GM21717 (cell line): ENCODE measurements around the gene STAT4.

Experiments used
- ATAC-seq: cut with Tn5 transposase; IDR thresholded peaks from one replicate; pipeline ENCODE4 v1.9.1; 2021; ENCODE audit warnings: mild to moderate bottlenecking, moderate library complexity; ENCODE audit not compliant: unreplicated experiment

Gene STAT4

GRCh38 chr2:191018048-191018447 is 132.7 kb downstream of the STAT4 start:
- no peak for ATAC-seq

- no peak for ATAC-seq
Measured at GRCh38 chr2:191015831-191016230, 135.0 kb downstream of the STAT4 start.

GRCh38 chr2:191015239-191015638 is 135.6 kb downstream of the STAT4 start:
- ATAC-seq = no peak

DNA sequence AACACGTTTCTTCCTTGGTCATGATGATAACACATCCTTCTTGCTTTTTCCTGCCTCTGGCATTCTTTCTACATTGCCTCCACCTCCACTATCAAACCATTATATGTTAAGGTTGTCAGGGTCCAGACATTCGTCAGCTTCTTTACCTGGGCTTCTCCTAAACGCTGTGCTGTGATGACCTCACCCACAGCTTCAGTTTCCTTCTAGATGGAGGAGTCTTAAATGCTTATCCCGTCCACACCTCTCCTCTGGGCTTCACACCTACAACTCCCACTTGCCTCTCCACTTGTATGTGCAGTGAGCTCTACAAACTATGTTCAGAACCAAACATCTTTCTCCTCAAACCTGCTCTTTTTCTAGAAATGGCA is 136.2 kb downstream of the STAT4 start:
- no peak for ATAC-seq

GRCh38 chr2:191013932-191014652 is 136.7 kb downstream of the STAT4 start, which contains the start of gene STAT1:
STAT1 (minus strand) TSS chr2:191014171; CDS start chr2:191010003, 4,168 bp downstream.
- peak; percentile 87 for ATAC-seq

DNA sequence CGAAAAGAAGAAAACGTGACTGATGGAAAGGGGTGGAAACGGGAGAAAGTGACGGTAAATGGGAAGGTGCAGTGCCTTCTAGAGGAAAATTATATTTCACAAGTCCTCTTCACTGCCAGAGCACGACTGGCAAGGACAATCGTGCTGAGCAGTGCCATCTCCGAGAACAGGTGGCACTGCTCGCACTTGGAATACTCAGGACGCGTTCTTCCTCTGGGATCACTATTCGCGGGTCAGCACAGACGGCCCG is 137.2 kb downstream of the STAT4 start:
- no peak for ATAC-seq

DNA sequence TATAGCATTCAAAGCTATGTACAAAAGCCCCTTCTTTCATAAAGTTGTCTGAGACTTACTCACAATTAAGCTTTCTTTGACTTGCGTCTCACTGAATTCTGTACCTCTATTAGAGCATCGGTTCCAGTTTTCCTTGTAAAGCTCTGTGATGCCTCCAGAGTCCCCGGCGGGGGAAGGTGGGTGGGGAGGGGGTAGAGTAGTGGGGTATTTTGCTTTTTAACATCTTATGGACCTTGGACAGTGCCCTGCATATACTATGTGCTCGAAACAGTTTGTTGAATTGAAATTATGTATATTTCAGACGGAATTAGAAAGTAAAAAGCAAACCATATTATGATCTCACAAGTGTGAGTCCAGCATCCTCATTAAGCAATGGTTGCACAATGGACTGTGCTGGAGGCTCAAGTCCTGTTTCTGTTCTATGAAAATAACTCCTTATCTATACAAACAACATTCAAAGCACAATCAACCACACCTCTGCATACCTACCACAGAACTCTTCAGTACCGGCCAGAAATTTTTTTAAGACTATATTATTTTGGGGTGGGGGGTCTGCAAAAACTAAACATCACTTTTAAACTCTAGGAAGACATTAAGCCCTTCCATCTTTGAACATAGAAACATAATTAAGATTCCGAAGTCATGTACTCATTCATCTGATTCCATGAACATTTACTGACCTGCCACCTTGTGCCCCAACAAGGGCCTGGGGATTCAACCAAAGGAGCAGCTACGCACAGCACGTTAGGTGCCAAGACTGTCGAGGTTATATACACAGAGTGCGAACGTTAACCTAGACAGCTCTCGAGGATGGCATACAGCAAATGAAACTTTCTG is 137.7 kb downstream of the STAT4 start:
- no peak for ATAC-seq

- ATAC-seq = no peak
Measured at GRCh38 chr2:191012346-191012745, 138.4 kb downstream of the STAT4 start.

DNA sequence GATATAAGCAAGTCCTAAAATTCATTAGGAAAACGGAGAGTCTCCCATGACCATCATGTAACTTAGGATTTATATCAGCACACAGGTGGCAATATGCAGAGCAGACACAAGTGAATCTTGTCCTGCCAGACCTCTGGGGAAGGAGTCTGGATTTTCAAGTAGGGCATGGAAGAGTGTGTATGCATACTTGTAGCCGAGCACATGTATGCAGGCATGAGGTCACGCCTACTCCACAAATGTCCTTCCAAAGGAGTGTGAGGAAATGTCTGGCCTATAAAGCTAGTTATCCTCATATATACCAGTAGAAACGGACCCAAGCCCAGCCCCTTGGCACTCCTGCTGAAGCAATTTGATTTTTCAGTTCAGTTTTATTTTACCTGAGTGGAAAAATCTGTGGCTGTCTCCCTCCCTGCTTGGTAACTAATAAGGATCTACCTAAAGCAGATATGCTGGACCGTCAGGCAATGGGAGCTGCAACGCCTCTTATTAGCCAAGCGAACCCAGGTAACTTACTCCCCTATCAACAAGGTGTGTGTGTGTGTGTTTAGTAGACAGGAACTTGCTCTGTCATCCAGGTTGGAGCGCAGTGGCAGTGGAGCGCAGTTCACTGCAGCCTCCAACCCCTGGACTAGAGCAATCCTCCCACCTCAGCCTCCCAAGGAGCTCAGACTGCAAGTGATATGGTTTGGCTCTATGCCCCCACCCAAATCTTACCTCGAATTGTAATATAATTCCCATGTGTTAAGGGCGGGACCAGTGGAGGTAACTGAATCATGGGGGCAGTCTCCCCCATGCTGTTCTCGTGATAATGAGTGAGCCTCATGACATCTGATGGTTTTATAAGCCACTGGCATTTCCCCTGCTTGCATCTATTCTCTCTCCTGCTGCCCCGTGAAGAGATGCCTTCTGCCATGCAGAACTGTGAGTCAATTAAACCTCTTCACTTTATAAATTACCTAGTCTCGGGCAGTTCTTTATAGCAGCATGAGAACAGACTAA is 139.6 kb downstream of the STAT4 start:
- ATAC-seq = no peak

- no peak for ATAC-seq
Measured at GRCh38 chr2:191009541-191010374, 141.0 kb downstream of the STAT4 start.

GRCh38 chr2:191008286-191008685 is 142.5 kb downstream of the STAT4 start:
- ATAC-seq = no peak

GRCh38 chr2:191006997-191007783 is 143.6 kb downstream of the STAT4 start:
- ATAC-seq = no peak

DNA sequence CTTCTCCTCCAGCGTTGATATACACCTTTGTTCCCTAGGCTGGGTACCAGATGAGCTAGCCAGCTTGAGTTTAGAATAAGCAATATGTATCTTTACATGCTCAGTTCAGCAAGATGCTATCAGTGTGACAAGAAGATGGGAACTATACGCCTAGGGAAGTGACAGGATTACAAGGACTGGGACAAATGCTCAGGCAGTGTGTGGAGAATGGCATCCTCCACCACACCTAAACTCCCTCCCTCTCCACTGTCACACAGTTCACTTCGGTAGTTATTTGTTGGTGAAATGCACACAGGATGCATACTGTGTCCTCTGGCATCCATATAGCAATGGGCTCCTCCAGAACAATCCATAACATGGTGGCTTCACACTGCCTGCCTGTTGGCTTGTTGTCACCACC is 144.5 kb downstream of the STAT4 start:
- no peak for ATAC-seq

- no peak for ATAC-seq
Measured at GRCh38 chr2:191003405-191004309, 147.1 kb downstream of the STAT4 start.

- no peak for ATAC-seq
Measured at GRCh38 chr2:191001624-191002023, 149.2 kb downstream of the STAT4 start.

DNA sequence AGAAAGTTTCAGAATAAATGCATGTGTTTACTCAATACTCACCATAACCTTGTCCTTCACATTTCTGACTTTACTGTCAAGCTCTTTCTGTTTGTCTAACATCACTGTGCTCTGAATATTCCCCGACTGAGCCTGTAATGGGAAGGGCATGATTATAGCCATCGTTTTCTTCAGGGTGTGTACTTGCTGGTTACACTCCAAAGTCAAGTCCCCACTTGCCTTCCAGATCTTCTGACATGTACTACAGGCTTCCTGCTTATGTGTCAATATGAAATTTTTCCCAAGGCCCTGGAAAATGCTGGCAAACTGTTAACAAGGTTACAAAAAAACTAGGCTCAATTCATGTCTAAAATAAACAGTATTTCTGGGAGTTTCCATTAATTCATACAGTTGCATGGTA is 149.8 kb downstream of the STAT4 start:
- ATAC-seq = no peak

GRCh38 chr2:190999949-191000665 is 150.7 kb downstream of the STAT4 start:
- no peak for ATAC-seq

GRCh38 chr2:190999058-190999457 is 151.7 kb downstream of the STAT4 start:
- no peak for ATAC-seq
